Neuron (in vitro differentiated cells): ENCODE measurements around the gene PDCD11.
A peak's percentile ranks its signal among the peaks of the same experiment; 100 is the strongest.
"Not testable (repeated sequence)": the region's sequence is repeated elsewhere in the genome, so short reads cannot be mapped to it uniquely, and the experiment has no call there.

Experiments used
- H2AFZ ChIP-seq: one replicate; pipeline ENCODE4 v1.6.1; 2013; ENCODE audit warnings: low read depth, mild to moderate bottlenecking, inconsistent platforms, low read length, moderate library complexity
- H3K27me3 ChIP-seq: one replicate; pipeline ENCODE4 v1.6.1; 2013; ENCODE audit warnings: low read length; ENCODE audit not compliant: insufficient read depth
- H3K36me3 ChIP-seq: one replicate; pipeline ENCODE4 v1.6.1; 2013; ENCODE audit warnings: low read length; ENCODE audit not compliant: insufficient read depth
- H3K4me1 ChIP-seq: one replicate; pipeline ENCODE4 v1.6.1; 2013; ENCODE audit warnings: low read length; ENCODE audit not compliant: insufficient read depth
- H3K4me3 ChIP-seq: 2 replicates; pipeline ENCODE4 v1.5.1; 2013; ENCODE audit warnings: mild to moderate bottlenecking, low read length, moderate library complexity
- H3K9me3 ChIP-seq: one replicate; pipeline ENCODE4 v1.6.1; 2013; ENCODE audit warnings: low read length

PDCD11 gene

GRCh38 chr10:103476046-103476768, 79.8 kb downstream of the PDCD11 start:
- no peak overlapping the region for H2AFZ ChIP-seq
- no peak overlapping the region for H3K4me3 ChIP-seq
- H3K4me1 ChIP-seq: no peaks in the 10 kb centered on the region
- H3K27me3 ChIP-seq: peaks cover 6% of the 10 kb centered on the region
- no peaks in the 10 kb centered on the region for H3K9me3 ChIP-seq
- H3K36me3 ChIP-seq: no peaks in the 10 kb centered on the region

- H3K4me1 ChIP-seq: no peaks in the 10 kb centered on the region
- no peak overlapping the region for H2AFZ ChIP-seq
- no peaks in the 10 kb centered on the region for H3K36me3 ChIP-seq
- H3K9me3 ChIP-seq: no peaks in the 10 kb centered on the region
- H3K27me3 ChIP-seq: peaks cover 3% of the 10 kb centered on the region
- H3K4me3 ChIP-seq: no peak overlapping the region
These were observed 82.2 kb downstream of the PDCD11 start for GRCh38 chr10:103478671-103479070.

GRCh38 chr10:103479135-103479534, 82.7 kb downstream of the PDCD11 start, which contains the start of gene CALHM3:
TSS of gene CALHM3 (minus strand) at chr10:103479240. CDS start at chr10:103479032, 208 bp downstream.
- H3K4me1 ChIP-seq: no peaks in the 10 kb centered on the region
- no peak within 1 kb of the TSS for H2AFZ ChIP-seq
- H3K36me3 ChIP-seq: no peaks in the 10 kb centered on the region
- H3K9me3 ChIP-seq: no peaks in the 10 kb centered on the region
- H3K27me3 ChIP-seq: peaks cover 3% of the 10 kb centered on the region
- H3K4me3 ChIP-seq: no peak within 1 kb of the TSS

- H2AFZ ChIP-seq: no peak overlapping the region
- no peaks in the 10 kb centered on the region for H3K9me3 ChIP-seq
- H3K36me3 ChIP-seq: no peaks in the 10 kb centered on the region
- H3K27me3 ChIP-seq: peaks cover 3% of the 10 kb centered on the region
- H3K4me3 ChIP-seq: no peak overlapping the region
- no peaks in the 10 kb centered on the region for H3K4me1 ChIP-seq
These were observed 84.1 kb downstream of the PDCD11 start for GRCh38 chr10:103480521-103480920.

GRCh38 chr10:103481974-103482531, 85.6 kb downstream of the PDCD11 start:
- Histone ChIP-seq H2AFZ (no peak overlapping the region), H3K36me3 (no peaks in the 10 kb centered on the region), H3K27me3 (peaks cover 3% of the 10 kb centered on the region), H3K4me1 (no peaks in the 10 kb centered on the region), H3K9me3 (no peaks in the 10 kb centered on the region), H3K4me3 (no peak overlapping the region)

- H2AFZ ChIP-seq, H3K4me3 ChIP-seq, H3K9me3 ChIP-seq, H3K4me1 ChIP-seq, H3K36me3 ChIP-seq: not testable (repeated sequence)
- H3K27me3 ChIP-seq: peaks cover 15% of the 10 kb centered on the region
These were observed 90.4 kb downstream of the PDCD11 start for GRCh38 chr10:103486635-103487409.

GRCh38 chr10:103487410-103487708, 90.9 kb downstream of the PDCD11 start:
- Histone ChIP-seq H2AFZ (no peak overlapping the region), H3K4me1 (peaks cover 4% of the 10 kb centered on the region), H3K4me3 (no peak overlapping the region), H3K9me3 (no peaks in the 10 kb centered on the region), H3K27me3 (peaks cover 19% of the 10 kb centered on the region), H3K36me3 (no peaks in the 10 kb centered on the region)

GRCh38 chr10:103490986-103491314, 94.5 kb downstream of the PDCD11 start:
- H3K36me3 ChIP-seq: no peaks in the 10 kb centered on the region
- H3K4me3 ChIP-seq: no peak overlapping the region
- peaks cover 43% of the 10 kb centered on the region for H3K27me3 ChIP-seq
- peaks cover 14% of the 10 kb centered on the region for H3K4me1 ChIP-seq
- no peaks in the 10 kb centered on the region for H3K9me3 ChIP-seq
- H2AFZ ChIP-seq: no peak overlapping the region

- Histone ChIP-seq H3K4me3 (no peak overlapping the region), H3K9me3 (no peaks in the 10 kb centered on the region), H3K27me3 (peaks cover 43% of the 10 kb centered on the region), H3K36me3 (no peaks in the 10 kb centered on the region), H2AFZ (no peak overlapping the region), H3K4me1 (peaks cover 14% of the 10 kb centered on the region)
These were observed 95.4 kb downstream of the PDCD11 start for GRCh38 chr10:103491729-103492364.

- Histone ChIP-seq H3K36me3 (no peaks in the 10 kb centered on the region), H3K27me3 (peaks cover 42% of the 10 kb centered on the region), H3K9me3 (no peaks in the 10 kb centered on the region), H2AFZ (no peak overlapping the region), H3K4me3 (no peak overlapping the region), H3K4me1 (peaks cover 14% of the 10 kb centered on the region)
These were observed 96.3 kb downstream of the PDCD11 start for GRCh38 chr10:103492655-103493261.

- peaks cover 40% of the 10 kb centered on the region for H3K27me3 ChIP-seq
- H3K36me3 ChIP-seq: no peaks in the 10 kb centered on the region
- no peaks in the 10 kb centered on the region for H3K9me3 ChIP-seq
- peaks cover 14% of the 10 kb centered on the region for H3K4me1 ChIP-seq
- H3K4me3 ChIP-seq: peak within 1 kb of the TSS; percentile 50
- H2AFZ ChIP-seq: peak within 1 kb of the TSS; percentile 66
These were observed 97.0 kb downstream of the PDCD11 start, which contains the start of gene NEURL1 for GRCh38 chr10:103493362-103493915. TSS of gene NEURL1 (plus strand) at chr10:103493705. CDS start at chr10:103494388, 683 bp downstream.

GRCh38 chr10:103493916-103494877, 97.8 kb downstream of the PDCD11 start:
- Histone ChIP-seq H3K9me3 (no peaks in the 10 kb centered on the region), H2AFZ (peak overlapping the region; percentile 66), H3K27me3 (peaks cover 40% of the 10 kb centered on the region), H3K36me3 (no peaks in the 10 kb centered on the region), H3K4me3 (peak overlapping the region; percentile 50), H3K4me1 (peaks cover 14% of the 10 kb centered on the region)
